ENCODE data around the gene LGALS4. TPM values are rescaled to one million over a fixed set of nuclear protein-coding genes. Genes with fewer than 3 reads are reported as not detected.

Gene LGALS4
- total RNA-seq: 0.13 TPM in 1 of 2 replicates, not detected in the other

DNA sequence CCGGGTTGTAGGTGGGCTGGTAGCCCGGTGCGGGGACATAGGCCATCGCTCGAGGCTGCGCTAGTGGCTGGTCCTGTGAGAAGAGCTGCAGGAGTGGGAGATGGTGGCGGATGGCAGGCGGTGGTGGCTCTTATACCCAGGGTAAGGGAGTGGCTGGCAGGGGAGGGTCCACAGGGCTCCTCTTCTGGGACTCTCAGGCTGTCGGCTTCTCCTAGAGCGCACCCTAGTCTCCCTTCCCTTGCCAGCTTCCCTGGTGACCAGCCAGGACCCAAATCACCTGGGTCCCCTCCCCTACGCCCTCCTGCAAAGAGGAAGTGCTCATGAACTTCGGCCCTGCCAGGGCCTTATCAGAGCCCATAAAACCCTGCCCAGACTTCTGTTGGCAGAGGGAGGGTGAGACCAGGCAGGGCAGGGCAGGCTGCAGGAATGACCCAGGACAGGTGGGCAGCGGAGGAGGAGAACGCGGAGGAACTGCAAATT, at the start of gene LGALS4:
Gene LGALS4 (minus strand): TSS at position 105 of the 480 bp plus-strand sequence. CDS start 59 bp downstream, at position 46.

GRCh38 chr19:38849860-38850435, 37.2 kb upstream of the LGALS4 start, which contains the start of gene HNRNPL:
TSS of gene HNRNPL (minus strand) at chr19:38849986. CDS start at chr19:38849966, 20 bp downstream.

DNA sequence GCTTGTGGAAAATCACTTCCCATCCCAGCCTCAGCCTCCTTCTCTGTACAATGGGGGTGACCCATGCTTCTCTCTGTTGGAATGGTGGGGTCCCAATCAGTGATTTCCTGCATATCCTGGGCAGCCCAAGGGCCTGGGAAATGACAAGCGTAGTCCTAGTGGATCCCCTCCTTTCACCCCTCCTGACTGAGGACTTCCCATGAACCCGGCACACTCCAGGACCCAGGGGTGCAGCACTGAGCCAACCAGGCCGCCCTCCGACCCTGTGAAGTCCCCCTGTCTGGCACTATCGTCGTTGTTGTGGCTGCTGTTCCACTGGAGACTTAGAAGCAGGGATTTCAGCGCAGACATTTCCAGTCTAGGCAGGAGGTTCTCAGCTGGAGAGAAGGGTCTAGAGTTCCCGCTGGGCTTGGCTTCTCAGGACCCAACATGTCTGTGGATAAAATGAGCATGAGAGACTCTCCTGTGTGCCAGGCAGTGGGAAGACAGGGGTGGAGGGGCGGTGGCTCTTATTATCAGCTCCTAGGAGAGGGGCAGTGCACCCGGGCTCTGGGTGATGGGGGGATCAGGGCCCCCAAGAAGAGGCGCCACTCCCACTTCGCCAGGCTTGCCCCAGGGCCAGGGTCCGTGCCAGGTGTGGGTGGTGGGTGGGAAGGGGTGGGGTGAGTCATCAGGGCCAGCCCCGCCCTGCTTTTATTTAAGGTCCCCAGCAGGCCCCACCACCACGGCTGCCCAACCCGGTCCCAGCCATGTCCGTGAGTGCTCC, 24.1 kb downstream of the LGALS4 start, which contains the start of gene LGALS7B:
Gene LGALS7B (plus strand): TSS at position 723 of the 766 bp plus-strand sequence. CDS start 27 bp downstream, at position 750.

GRCh38 chr19:38773469-38774177, 39.1 kb downstream of the LGALS4 start, which contains the start of gene LGALS7:
TSS of gene LGALS7 (minus strand) at chr19:38773517. CDS start at chr19:38773492, 25 bp downstream.

Small RNA genes lying within 50 kb of the gene (small RNA-seq; reads per million reads assigned to genes)
- gene RNU6-140P: 0.56 reads per million

Other genes starting within 250 kb of the LGALS4 start
- 0.53 TPM in 1 of 2 replicates, not detected in the other for gene MAP4K1, start 195.0 kb downstream of the LGALS4 start, total RNA-seq
- 380 and 418 TPM in 2 replicates for gene EIF3K, start 193.8 kb downstream of the LGALS4 start, total RNA-seq
- gene ACTN4, start 165.3 kb downstream of the LGALS4 start, total RNA-seq: 295 and 465 TPM in 2 replicates
- 0.29 TPM in 1 of 2 replicates, not detected in the other for gene CAPN12, start 68.5 kb downstream of the LGALS4 start, total RNA-seq
- gene LGALS7, start 39.4 kb downstream of the LGALS4 start, total RNA-seq: not detected in 2 replicates
- not detected in 2 replicates for gene LGALS7B, start 23.7 kb downstream of the LGALS4 start, total RNA-seq
- 26.6 and 32.7 TPM in 2 replicates for gene ECH1, start 18.8 kb upstream of the LGALS4 start, total RNA-seq
- gene HNRNPL, start 37.0 kb upstream of the LGALS4 start, total RNA-seq: 338 and 397 TPM in 2 replicates
- gene RINL, start 65.3 kb upstream of the LGALS4 start, total RNA-seq: 8.0 and 12.7 TPM in 2 replicates
- 57.9 and 64.1 TPM in 2 replicates for gene SIRT2, start 86.7 kb upstream of the LGALS4 start, total RNA-seq
- 16.5 and 17.9 TPM in 2 replicates for gene NFKBIB, start 87.0 kb upstream of the LGALS4 start, total RNA-seq
- gene CCER2, start 99.2 kb upstream of the LGALS4 start, total RNA-seq: not detected in 2 replicates
- gene SARS2, start 117.8 kb upstream of the LGALS4 start, total RNA-seq: 14.1 and 24.6 TPM in 2 replicates
- gene MRPS12, start 118.0 kb upstream of the LGALS4 start, total RNA-seq: 32.4 and 39.1 TPM in 2 replicates
- 13.8 and 24.1 TPM in 2 replicates for gene FBXO17, start 162.8 kb upstream of the LGALS4 start, total RNA-seq
- 1.7 and 2.4 TPM in 2 replicates for gene FBXO27, start 219.6 kb upstream of the LGALS4 start, total RNA-seq

Measured in thoracic aorta endothelial cell (primary cell).